Activated CD4-positive, CD25-positive, alpha-beta regulatory T cell treated with anti-CD3 and anti-CD28 coated beads, Interleukin-2, amount 50 U/mL, for 16 hours (primary cell): ENCODE measurements around the gene CD93.

ENCODE experiments used
- DNase-seq: peaks from one replicate; pipeline ENCODE4 v3.0.0-alpha.2; 2020; ENCODE audit warnings: low read depth, low spot score

CD93 gene, protein sequence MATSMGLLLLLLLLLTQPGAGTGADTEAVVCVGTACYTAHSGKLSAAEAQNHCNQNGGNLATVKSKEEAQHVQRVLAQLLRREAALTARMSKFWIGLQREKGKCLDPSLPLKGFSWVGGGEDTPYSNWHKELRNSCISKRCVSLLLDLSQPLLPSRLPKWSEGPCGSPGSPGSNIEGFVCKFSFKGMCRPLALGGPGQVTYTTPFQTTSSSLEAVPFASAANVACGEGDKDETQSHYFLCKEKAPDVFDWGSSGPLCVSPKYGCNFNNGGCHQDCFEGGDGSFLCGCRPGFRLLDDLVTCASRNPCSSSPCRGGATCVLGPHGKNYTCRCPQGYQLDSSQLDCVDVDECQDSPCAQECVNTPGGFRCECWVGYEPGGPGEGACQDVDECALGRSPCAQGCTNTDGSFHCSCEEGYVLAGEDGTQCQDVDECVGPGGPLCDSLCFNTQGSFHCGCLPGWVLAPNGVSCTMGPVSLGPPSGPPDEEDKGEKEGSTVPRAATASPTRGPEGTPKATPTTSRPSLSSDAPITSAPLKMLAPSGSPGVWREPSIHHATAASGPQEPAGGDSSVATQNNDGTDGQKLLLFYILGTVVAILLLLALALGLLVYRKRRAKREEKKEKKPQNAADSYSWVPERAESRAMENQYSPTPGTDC

GRCh38 chr20:23086056-23086566 lies at the start of gene CD93:
CD93 (minus strand) TSS chr20:23086324; CDS start chr20:23086192, 132 bp downstream.
- DNase-seq = no peak

- DNase-seq = no peak
Observed at GRCh38 chr20:23133560-23133998, 47.5 kb upstream of the CD93 start.

DNA sequence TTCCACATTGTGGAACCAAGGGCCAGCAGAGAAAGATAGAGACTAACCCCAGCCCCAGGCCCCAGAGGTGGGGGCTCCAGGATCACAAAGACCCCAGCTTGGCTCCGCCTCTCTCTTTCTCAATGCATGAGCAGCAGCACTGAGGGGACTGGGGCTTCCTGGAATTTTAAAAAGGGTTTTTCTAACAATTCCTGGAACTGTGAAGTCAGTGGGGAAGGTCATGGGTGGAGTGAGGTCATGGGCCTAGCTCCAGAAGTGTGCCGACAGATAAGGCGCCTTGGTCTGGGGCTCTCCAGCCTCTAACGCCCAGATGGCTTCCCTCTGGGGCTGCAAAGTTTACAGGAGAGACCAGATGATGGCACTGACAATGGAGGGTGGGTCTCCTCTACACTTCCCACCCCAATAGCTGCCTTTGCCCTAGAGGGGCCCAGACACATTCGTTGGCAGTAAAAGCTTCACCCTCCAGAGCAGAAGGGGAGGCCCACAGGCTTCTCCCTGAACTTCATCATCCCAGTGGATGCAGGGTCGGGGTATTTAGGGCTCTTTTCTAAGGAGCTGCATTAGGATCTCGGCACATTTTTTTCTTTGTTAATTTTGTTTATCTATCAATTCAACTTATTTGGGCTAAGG lies 46.9 kb upstream of the CD93 start:
- no peak for DNase-seq

- no peak for DNase-seq
Observed at GRCh38 chr20:23132293-23132929, 46.3 kb upstream of the CD93 start.

DNA sequence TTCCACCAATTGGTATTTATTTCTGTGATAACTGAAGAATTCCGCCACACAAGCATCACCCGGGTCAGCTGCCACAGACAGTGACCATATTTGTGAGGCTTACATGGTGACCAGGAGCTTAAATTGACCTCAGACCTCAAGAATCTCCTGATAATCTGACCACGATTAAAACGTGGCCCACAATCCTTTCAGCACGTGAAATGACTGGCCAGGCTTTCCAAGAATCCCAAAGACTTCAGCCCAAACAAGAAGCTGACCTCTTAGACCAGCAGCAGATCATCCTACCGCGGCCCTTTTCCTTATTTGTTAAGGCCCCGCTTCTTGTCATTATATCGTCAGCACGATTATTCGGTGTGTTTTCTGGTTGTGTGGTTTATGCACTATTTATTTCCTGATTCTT lies 45.6 kb upstream of the CD93 start:
- DNase-seq = no peak

DNA sequence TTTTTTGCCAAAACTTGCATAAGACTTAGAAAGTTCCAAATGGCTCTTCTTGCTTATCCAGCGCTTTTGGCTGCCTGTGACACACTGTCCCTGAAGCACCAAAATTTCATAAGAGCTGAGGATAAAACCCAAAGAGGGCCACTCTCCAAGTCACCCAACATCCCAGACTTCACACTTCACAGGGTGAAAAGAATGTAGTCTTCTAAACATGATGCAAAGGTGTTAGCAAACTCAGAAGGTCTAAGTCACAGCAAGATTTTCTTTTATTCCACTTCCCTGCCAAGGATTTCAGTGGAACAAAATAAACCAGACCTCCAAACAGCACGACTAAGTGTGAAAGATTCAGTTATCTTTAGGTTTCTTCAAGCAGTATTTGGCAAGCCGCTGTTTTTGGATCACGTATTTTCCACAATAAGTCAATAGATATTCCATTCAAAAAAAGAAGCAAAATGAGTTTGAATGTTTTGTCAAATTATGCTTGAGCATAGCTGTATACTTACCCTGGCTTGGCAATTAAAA lies 44.6 kb upstream of the CD93 start:
- DNase-seq = no peak

- DNase-seq = no peak
Observed at GRCh38 chr20:23129891-23130621, 43.9 kb upstream of the CD93 start.

GRCh38 chr20:23129266-23129665 lies 43.1 kb upstream of the CD93 start:
- no peak for DNase-seq

GRCh38 chr20:23128461-23129125 lies 42.5 kb upstream of the CD93 start:
- no peak for DNase-seq

GRCh38 chr20:23127506-23128279 lies 41.6 kb upstream of the CD93 start:
- DNase-seq = no peak

DNA sequence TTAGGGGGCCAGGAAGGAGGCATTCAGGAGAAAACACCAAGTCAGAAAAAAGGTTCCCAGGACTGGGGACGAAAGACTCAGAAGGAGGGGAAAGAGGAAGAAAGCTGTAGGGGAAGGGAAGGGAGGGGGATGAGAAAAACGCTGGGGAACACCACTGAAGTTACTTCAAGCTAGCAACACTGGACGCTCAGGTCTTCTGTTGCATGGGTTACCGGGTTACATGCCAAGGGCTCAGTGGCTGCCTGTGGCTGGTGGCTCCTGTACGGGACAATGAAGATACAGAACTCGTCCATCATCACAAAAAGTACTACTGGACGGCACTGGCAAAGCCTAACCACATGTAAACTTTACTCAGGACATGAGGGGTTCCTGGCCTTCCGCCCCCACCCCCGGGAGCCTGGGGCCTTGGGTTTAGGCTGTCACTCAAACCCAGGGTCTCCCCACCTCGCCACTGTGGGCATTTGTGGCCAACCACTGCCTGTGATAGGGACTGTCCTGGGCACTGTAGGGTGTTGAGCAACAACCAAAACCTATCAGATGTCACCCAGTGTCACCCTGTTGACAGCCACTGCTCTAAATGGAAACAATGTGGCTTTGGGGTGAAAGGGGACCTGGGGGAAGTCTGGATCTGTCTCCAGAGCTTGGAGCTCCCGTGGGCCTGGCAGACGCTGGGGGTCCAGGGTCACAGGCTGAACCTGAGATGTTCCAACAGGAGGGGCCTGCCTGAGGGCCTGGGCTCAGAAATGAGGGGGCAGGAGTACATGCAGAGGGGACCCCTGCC lies 40.3 kb upstream of the CD93 start:
- no peak for DNase-seq

DNA sequence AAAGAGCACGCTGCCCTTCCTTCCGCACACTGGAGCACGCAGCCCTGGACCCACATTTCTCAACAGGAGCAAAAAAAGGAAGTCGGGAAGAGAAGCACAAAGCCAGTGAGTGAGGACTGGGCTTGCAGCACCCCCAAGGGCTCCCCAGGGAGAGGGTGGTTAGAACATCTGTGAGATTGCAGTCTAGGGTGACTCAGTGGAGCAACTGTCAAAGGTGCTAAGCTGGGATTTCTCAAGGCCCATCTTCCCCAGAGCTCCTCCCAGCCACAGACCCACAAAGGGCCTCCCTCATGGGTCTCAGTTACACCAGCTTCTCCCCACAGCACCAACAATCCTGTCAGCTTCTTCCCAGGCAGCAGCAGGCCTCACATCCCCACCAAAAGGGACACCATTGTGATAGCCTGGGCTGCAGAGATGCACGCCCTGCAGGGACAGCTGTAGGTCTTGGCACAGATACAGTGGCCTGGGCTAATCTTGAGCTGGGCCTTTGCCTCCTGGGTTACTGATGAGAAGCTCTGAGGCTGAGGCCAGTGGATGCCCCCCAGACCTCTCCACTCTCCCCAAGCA lies 39.6 kb upstream of the CD93 start:
- no peak for DNase-seq

DNA sequence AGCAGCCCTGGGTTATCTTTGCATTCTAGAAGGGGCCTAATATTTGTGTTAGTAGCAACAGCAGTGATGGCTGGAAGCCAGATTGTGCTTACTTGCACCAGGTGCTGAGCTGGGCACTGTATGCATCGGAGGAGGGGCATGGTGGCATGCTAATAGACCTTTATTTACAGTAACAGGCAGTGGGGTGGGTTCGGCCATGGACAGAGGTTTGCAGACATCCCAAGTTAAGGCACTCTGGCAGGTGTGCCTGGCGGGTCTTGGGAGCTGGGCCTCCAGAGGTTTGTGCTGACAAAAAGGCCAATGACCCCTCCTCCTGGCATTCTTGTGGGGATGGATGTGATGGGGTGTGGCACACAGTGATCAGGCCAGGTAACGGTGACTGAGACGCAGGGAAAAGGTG lies 39.0 kb upstream of the CD93 start:
- DNase-seq = no peak

GRCh38 chr20:23123886-23124285 lies 37.8 kb upstream of the CD93 start:
- DNase-seq = no peak

DNA sequence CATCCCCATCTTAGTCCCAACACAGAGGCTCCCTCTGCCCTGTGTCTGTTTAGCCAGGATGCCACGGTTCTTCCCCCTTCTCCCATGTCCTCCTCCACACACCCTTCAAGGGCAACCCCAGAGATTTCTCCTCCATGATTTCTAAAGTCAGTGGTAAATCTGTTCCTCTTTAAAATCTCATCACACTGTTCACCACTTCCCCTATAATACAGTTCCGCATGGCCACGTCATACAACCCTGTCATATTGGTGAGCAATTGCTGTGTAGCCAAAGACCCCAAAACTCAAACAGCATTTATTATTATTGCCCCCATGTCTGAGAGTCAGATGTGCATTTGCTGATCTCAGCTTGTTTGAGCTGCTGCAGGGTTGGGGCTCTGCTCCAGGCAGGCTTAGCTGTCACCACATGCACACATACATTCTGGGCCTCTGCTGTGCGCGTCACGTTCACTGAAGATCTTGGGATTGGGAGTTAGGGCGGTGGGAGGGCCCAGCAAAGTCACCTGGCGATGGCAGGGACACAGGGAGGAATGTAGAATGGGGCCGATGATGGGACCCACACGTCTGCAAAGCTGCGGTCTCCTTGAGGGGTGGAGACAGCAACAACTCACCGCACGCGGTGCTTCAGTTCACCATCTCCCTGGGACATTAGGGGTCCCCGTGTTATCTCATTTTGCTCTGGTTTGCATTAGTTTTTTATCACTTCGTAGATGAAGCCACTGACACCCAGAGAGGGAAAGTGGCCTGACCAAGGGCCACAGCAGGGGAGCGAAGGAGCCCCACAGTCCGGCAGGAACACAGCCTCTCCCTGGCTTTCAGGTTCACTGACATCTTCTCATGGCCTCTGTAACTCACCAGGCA lies 36.9 kb upstream of the CD93 start:
- DNase-seq = no peak

GRCh38 chr20:23122321-23122720 lies 36.2 kb upstream of the CD93 start:
- DNase-seq = no peak

DNA sequence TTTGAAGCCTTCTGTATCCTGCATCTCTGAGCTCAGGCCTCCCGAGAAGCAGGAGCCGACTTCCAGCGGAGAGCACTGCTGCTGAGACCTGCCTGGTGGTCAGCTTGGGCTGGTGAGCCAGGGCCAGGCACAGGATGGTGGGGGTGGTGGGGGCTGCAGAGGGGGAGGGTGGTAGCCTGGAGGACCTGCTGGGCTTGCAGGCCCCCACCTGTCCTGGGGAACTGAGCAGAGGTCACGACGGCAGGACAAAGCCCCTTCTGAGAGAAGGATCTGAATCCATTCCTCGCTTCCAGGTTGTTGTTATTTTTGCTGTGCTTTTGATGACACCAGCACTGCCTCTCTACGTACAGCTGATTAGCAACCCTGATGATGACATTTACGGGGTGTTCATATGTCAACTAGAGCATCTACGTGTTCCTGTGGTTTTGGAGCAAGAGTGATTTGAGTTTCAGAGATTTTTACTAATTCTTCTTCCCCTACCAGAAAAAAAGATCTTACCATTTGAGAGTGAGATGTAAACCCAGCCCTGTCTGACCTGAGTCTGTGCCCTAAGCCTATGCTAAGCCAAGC lies 35.7 kb upstream of the CD93 start:
- no peak for DNase-seq
